Measurements from ENCODE around the gene SLC38A2.

The SLC38A2 gene

DNA sequence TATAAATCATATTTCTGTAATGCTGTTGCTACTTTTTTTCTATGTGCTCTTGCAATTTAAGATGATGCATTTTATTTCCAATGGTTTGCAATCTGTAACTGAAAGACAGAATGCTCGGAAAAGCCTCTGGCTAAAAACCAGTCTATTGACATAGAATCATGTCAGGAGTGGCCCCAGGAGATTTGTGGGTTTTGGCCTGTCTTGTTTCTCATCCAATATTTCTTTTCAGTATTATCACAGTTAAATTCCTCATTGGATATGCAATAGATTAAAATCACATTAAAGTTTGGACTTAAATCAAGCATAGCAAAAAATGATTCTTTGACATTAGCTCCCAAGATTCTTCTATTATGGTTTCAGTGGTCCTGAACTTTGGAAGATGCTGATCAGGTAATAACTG lies 19.1 kb upstream of the SLC38A2 start:
- DNase-seq (ENCODE audit: low read depth) = no peak

GRCh38 chr12:46390881-46391280 lies 18.3 kb upstream of the SLC38A2 start:
- no peak for DNase-seq (ENCODE audit: low read depth)

DNA sequence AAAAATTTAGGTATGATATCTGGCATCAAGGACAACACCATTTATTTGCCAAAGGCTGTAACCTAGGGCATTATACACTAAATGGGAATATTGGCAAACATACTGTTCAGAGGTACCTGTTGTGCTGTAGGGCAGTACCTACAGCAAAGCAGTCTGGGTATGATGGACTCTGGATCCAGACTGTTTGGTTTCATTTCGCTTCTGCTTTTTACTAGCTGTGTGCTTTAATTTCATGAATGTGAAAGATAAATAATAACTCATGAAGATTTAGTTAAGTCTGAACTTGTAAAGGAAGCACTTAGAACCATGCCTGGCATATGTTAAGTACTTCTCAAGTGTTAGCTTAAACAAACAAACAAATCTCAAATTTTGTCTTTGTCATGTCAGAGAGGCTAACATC lies 17.7 kb upstream of the SLC38A2 start:
- no peak for DNase-seq (ENCODE audit: low read depth)

DNA sequence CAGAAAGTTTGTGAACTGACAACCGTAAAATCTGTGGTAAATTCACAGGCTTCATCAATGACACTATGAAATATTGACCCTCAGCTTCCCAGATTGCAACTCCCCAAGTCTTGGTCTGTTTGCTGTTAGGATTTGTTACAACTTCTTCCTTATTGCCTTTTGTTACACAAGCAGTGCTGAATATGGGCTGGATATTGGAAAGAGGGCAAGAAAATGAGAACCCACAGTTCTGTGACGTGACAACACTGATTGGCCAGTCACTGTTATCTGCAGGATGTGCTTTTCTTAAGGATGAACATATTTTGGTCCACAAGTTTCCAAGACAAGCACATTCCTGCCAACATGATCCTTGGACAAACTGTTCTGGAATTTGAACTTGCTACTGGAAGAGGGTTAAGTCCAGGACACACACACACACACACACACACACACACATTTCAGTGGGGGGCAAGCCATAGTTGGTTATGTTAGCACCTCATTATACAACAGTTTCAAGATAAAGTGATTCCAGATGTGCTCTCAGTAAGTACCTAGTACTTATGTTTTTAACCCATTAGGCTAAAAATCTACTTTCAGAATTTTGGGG lies 16.6 kb upstream of the SLC38A2 start:
- no peak for DNase-seq (ENCODE audit: low read depth)

GRCh38 chr12:46388427-46389021 lies 16.0 kb upstream of the SLC38A2 start:
- DNase-seq (ENCODE audit: low read depth) = no peak

DNA sequence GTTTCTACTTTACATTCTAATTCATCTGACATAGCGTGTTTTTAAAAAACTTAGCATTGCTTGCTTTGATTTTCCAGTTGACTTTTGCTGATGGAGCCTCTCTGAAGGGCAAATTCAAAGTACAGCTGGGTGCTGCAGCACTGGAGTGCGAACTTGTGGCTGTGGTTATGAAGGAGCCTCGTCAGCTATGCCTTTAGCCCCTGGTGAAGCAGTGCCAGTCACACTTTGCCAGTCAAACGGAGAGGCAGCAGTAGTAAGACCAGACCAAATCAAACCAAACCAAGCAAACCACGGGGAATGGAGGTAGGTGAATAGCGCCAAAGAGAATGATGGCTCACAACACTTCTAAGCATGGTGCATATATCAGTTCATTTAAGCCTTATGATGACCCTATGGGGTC lies 15.1 kb upstream of the SLC38A2 start:
- DNase-seq (ENCODE audit: low read depth) = no peak

- DNase-seq (ENCODE audit: low read depth) = no peak
Measured at GRCh38 chr12:46386877-46387629, 14.5 kb upstream of the SLC38A2 start.

GRCh38 chr12:46386360-46386867 lies 13.8 kb upstream of the SLC38A2 start:
- no peak for DNase-seq (ENCODE audit: low read depth)

- DNase-seq (ENCODE audit: low read depth) = no peak
Measured at GRCh38 chr12:46385438-46385837, 12.9 kb upstream of the SLC38A2 start.

DNA sequence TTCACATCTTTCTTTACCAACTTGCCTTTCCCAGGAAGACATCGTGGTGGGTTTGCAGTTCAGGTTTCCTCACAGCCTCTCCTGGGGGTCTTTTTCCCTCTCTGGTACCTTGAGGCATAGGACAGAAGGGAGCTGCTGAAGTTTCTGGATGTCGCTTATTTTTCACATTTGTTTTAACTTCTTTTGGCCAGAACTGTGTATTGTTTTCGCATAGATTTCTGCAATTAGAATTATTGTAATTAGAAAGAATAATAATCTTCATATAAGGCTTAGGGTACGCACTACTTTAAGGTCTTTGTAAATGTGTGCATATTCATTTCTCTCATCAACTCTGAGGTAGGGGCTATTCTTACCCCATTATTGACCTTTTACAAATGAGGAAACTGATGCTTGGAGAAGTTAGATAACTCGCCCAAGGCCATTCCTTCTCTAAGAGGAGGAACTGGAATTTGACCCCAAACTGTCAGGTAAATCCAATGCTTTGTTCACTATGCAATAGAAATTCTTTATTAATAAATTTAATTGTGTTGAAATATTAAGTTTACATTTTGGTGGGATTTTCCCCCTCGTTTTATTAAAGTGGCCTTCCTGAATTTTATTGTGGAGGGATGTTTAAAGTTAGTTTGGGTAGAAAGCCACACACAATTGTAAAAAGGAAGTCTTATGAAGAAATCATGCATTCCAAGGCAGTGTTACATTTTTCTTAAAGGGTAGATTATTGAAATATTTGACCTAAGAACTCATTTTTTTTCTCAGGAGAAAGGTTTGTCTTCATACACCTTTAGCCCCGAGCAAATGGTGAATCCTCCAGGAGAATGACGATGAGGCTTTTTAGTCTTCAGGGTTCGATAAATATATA lies 12.1 kb upstream of the SLC38A2 start:
- DNase-seq (ENCODE audit: low read depth) = no peak

DNA sequence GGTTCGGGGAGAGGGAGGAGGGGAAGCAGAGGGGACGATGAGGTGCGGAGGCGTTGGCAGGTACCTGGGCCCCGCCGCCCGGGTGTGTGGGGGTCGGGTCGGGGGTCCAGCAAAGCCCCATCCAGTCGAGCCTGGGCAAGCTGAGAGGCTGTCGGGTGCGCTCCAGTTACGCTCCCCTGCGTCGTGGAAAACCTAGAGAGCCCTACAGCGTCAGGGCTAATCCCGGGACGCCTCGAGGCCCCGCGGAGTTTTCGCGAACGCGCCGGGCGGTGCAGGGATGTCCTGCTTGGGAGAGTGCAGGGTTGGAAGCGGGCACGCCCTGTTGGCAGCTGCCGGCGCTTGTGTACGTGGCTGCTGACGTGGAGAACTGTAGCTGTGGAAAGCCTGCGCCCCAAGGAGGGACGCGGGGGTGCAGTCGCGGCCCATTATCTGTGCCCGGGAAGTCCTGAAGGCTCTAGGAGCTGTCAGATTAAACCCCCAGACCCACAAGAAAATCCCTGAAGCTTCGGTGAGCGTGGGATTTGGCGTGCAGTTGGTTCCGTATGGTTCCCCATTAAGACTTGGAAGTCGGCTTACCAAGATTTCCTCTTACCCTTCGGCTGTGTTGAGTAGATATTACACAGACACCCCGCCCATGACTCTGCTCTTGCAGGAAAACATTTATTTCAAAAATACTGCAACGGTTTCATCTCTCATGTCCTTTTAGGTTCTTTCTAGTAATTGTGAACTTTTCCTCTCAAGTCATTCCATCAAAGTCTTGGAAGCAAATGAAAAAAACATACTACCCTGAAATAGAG lies 11.3 kb upstream of the SLC38A2 start:
- peak; percentile 51 for DNase-seq (ENCODE audit: low read depth)

DNA sequence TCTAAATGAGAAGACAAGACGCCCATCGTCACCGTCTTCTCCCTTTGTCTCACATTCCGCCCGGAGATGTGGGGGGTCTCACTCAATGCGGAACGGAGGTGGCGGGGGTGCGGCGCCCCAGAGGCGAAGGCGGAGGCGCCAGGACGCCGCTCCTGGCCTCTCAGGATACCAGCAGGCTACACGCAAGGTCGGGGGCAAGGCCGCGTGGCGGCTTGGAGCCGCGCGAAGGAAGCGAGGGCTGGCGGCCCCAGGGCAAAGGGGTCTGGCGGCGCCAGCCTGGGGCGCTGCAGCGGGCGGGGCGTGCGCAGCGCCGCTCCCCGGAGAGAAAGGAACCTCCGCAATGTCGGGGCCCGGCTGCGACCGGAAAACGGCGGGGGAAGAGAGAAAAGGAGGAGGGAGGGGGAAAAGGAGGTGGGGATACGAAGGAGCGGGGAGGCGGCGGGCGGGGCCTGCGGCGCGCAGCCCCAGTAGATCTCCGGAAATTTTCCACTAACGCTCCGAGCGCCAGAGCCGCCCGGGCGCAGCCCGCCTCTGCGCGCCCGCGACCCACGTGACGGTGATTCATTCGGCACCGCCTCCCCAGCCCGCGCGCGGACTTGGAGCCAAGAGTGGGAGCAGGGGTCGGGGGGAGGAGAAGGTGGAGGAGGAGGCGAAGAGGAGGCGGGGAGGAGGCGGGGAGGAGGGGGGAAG lies 10.5 kb upstream of the SLC38A2 start:
- peak; percentile 83 for DNase-seq (ENCODE audit: low read depth)

DNA sequence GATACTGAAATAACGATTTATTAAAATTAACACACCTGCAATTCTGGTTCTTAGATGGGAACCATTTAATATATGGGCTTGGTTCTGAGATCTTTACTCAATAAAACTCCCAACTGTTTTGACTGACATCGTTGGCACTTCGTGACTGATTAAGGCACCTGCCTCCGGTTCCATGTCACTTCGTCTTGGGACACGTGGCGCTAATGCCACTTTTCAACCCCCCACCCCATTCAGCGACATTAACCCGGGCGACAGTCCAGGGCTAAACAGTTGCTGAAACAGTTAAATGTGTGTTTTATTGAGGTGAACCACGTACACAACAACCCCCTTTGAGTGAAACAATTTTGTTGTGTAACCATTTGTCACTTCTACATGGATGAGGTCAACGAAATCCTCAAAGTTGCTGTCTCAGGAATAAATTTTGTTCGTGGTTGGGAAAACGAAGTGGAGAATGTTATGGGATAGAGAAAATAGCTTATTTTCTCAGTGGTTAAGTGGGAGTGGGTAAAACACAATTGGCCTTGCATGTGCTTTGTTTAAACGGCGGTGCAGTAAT lies 9.9 kb upstream of the SLC38A2 start:
- DNase-seq (ENCODE audit: low read depth) = no peak

DNA sequence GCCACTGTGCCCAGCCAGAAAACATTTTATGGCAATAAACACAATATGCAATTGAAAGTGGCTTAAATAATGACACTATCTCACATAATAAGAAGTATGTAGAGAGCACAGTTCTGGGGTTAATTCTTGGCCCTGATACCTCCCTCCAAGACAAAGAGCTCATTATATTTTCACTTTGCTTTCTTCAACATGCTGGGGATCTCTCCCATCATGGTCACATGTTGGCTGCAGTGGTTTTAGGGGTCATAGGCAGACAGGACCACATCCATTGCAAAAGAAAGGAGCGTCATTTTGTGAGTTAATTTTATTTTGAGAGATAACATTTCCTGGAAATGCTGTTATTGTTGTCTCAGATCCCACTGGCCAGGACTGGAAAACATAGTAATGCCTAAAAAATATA lies 8.3 kb upstream of the SLC38A2 start:
- DNase-seq (ENCODE audit: low read depth) = no peak

DNA sequence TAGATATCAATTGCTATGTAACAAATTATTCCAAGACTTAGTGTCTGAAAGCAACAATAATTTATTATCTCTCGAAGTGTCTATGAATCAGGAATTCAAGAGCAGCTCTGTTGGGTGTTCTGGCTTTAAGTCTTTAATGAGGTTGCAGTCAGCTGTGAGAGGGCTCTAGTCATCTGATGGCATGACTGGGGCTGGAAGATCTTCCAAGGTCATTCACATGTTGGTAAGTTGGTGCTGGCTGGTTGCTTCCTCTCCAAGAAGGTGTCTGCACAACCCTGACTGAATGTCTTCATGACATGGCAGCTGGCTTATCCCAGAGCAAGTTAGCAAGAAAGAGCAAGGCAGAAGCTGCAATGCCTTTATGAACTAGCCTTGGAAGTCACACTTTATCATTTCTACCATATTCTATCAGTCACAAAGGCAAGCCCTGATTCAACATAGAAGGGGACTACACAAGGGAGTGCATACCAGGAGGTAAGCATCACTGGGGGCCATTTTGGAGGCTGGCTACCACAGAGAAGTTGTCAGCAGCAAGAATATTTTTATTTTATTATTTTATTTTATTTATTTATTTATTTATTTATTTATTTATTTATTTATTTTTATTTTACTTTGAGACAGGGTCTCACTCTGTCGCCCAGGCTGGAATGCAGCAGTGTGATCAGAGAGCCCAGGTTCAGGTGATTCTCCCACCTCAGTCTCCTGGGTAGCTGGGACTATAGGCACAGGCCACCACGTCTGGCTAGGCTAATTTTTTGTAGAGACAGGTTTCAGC lies 7.6 kb upstream of the SLC38A2 start:
- no peak for DNase-seq (ENCODE audit: low read depth)

DNA sequence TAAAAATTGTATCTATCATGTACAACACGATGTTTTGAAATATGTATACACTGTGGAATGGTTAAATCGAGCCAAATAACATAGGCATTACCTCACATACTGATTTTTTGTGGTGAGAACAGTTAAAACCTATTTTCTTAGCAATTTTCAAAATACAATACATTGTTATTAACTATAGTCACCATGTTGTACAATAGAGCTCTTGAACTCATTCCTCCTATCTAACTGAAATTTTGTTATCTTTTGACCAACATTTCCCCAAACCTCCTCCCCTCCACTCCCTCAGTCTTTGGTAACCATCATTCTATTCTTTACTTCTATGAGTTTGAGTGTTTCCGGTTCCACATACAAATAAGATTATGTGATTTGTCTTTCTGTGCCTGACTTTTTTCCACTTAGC lies 6.8 kb upstream of the SLC38A2 start:
- no peak for DNase-seq (ENCODE audit: low read depth)

GRCh38 chr12:46378530-46378929 lies 6.0 kb upstream of the SLC38A2 start:
- DNase-seq (ENCODE audit: low read depth) = no peak

DNA sequence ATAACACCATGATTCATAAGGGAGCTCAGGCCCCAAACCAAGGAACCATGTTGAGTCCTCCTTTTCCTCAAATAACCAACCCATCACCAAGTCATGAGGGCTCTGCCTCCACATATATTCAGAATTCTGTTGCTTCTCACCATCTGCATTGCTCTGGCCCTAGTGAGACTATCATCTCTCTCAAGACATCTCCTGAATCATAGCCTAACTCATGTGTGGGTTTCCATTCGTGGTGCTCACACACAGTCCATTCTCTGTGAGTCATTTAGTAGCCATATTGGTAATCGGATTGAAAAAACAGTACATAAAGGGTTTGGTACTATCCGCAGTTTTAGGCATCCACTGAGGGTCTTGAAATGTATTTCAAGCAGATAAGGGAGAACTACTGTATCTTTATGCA lies 5.1 kb upstream of the SLC38A2 start:
- no peak for DNase-seq (ENCODE audit: low read depth)

- DNase-seq (ENCODE audit: low read depth) = no peak
Measured at GRCh38 chr12:46376579-46376978, 4.0 kb upstream of the SLC38A2 start.

DNA sequence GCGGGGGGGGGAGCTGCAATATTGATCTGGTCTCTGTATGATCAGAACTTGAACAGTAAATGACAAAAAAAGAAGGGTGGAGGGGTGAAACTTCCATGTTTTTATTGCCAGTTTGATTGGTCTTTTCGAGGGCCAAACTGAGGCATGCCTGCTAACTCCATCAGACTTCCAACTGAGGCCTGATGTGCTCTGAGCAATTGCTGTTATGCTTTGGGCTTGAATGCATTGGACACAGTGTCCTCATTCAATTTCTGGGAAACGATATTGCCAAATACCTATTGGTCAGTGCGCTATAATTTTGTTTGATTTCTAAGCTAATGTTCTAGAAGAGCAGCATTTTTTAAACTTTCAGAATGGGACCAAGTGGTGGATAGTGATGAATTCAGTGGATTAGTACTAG lies 2.1 kb upstream of the SLC38A2 start:
- no peak for DNase-seq (ENCODE audit: low read depth)

Measured in stimulated activated CD8-positive, alpha-beta memory T cell treated with anti-CD3 and anti-CD28 coated beads, Interleukin-15, amount 100 ng/mL, for 1 hour (primary cell).